GM19351 (cell line): ENCODE results near the gene DAND5.
A peak's percentile ranks its signal among the peaks of the same experiment; 100 is the strongest.

Experiments
- ATAC-seq: cut with Tn5 transposase; IDR thresholded peaks from one replicate; pipeline ENCODE4 v1.9.1; 2021; ENCODE audit warnings: mild to moderate bottlenecking, moderate library complexity; ENCODE audit not compliant: unreplicated experiment

Gene DAND5, protein sequence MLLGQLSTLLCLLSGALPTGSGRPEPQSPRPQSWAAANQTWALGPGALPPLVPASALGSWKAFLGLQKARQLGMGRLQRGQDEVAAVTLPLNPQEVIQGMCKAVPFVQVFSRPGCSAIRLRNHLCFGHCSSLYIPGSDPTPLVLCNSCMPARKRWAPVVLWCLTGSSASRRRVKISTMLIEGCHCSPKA

DNA sequence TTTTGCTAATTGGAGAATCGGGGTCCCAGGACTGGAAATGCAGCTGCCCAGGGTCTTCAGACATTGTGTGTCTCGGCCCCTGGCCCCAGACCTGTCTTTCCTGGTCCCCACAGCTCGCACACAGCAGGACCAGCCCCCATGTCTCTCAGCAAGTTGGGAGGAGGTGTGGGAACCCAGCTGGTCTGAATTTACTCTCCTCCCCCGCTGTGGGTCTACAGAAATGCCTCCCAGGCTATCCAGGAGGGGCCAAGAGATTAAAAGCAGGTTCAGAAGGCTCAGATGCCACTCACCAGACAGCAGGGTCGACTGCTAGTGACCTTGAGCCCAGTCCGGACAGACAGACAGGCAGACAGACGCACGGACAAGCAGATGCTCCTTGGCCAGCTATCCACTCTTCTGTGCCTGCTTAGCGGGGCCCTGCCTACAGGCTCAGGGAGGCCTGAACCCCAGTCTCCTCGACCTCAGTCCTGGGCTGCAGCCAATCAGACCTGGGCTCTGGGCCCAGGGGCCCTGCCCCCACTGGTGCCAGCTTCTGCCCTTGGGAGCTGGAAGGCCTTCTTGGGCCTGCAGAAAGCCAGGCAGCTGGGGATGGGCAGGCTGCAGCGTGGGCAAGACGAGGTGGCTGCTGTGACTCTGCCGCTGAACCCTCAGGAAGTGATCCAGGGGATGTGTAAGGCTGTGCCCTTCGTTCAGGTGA lies at the start of gene DAND5:
DAND5 (plus strand) TSS at position 285 of the 697 bp plus-strand sequence; CDS start at position 370, 85 bp downstream.
- ATAC-seq, result no peak

DNA sequence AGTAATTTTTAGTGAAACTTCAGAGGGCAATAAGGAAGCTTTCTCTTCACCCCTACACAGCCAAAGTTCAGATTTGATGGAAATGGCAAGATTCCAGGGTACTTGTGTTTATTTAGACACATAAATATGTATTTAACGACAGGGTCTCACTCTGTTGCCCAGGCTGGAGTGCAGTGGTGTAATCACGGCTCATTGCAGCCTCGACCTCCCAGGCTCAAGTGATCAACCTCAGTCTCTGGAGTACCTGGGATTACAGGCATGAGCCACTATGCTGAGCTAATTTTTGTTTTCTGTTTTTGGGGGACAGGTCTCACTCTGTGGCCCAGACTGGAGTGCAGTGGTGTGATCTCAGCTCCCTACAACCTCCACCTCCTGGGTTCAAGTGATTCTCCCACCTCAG lies 48.3 kb upstream of the DAND5 start:
- ATAC-seq, result no peak

DNA sequence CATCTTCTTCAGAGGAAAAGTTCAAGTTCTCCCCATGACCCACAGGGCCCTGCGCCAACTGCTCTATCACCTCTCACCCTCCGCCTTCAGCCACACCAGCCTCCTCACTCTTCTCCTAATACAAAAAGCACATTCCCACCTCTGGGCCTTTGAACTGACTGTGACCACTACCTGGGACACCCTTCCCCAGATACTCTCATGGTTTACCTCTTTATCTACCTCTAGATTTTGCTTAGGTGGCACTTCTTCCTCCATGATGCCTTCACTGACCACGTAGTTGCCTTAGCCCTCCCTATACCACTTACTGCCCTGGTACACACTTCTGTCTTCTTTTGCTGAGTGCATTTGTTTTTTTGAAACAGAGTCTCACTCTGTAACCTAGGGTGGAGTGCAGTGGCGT lies 46.4 kb upstream of the DAND5 start:
- ATAC-seq, result no peak

DNA sequence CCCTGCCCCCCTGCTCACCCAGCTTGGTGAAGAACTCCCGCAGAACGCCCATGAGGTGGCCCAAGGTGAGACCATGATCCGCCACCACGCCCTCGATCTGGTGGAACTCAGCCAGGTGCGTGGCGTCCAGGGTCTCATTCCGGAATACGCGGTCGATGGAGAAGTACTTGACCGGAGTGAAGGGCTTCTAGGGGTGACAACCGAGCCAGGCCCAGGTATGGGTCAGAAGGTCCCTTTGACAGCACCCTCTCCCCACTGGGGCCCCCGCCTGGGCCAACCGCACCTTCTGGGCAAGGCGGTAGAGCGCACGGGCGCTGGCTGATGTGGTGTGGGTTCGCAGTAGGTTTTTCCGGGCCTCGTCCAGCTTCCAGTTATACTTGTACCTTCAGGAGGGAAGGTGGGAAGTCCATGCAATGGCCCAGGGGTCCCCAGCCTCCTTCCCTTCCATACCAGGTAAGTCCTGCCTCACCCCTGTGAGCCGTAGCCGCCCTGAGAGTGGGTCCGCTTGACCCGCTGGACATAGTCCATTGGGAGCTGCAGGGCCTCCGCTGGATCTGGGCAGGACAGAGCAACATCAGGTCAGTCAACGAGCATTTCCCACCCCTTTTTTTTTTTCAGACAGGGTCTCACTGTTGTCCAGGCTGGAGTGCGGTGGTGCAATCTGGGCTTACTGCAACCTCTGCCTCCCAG lies 44.6 kb upstream of the DAND5 start:
- no peak for ATAC-seq

DNA sequence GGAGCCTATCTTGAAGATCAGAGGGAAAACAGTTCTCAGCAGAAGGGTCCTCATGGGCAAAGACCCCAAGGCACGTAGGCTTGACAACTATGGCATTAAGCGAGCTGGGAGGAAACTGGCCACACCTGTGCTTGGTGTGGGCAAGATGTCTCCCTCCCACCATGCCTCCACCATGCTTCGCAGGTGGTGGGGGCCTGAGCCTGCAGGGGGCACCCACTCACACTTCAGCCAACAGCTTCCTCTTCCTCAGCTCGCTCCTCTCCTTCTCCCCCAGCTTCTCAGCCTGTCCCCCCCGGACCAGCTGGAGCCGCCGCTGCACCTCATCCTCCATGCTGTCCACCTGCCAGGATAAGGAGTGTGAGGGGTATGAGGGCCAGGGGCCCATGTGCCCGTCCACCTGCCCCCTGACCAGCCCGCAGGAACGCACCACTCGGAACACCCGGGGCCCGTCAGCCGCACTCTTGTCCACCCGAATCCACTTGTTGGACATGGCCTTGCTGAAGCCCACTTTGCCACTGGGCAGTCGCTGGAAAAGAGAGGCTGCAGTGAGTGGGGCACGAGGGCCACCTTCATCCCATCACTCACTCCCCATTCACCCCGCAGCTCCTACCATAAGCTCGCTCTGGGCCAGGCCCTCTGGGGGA lies 39.3 kb upstream of the DAND5 start:
- no peak for ATAC-seq

DNA sequence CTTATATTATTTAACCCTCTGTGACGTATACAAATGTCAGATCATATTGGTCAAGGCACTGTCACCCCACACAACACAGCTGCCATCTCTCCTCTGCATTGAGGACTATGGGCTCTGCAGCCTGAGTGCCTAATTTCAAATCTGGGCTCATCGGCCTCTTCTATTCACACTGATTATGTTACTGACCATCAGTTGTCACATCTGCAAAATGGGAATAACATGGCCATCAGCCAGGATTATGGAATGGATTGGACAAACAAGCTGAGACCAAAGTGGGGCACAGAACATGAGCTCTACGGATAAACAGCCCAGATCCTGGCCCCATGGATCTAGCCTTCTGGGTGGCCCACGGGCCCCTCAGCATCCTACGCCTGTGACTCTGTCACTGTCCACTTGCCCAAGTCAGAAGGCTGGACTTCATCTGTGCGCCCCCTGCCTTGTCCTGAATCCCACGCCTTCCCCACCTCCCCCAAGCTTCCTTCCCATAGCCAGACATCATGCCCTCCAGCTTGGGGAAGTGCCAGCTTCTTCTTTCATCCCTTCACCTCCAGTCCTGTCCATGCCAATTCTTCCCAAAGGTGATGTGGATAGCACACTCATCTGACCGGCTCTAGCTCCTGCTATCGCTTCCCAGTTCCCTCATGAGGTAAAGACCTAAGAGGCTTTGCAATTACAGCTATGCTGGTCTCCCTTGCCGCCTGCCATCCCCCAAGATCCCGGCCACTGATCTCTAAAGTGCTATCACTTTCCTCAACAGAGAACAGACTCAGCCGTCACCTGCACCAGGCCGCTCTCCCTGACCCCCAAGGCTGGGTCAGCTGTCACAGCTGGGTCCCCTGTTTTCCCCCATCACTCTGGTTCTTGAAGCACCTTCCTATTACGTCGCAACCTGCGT lies 36.7 kb upstream of the DAND5 start:
- no peak for ATAC-seq

DNA sequence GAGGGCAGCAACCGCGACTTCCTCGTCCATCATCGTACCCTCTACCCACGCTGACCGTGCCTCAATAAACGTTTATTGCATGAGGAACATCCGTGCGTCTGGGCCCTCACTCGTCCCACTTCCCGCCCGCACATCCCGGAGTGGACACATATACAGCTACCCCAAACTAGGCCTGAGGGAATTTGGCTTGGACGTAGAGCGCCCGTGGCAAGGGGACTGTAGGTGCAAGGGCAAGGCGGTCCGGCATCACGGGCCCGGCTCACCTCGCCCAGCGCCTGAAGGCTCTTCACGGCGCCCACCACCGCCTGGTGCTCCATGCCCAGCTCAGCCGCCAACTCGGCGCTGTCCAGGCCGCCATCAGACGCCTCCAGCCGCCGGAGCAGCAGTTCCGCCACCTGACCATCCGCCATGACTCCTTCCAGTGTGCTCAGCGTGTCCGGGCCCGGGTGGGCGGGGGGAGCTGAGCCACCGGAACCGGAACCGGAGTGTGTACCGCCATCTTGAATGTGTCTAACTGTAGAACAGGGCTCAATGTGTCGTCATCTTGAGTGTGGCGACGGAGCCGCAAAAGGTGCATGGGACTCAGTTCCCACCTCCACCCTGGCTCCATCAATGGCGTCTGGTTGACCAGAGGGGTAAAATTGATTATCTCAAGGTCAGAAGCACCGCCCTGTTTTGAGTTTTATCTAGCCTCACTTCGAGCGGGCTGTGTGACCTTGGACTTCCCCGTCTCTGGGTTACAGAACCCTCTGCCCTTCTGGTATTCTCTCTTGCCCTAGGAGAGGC lies 35.9 kb upstream of the DAND5 start, which contains the start of gene FARSA:
FARSA (minus strand) TSS at position 425 of the 786 bp plus-strand sequence; CDS start at position 410, 15 bp downstream.
- ATAC-seq, result peak; percentile 49

DNA sequence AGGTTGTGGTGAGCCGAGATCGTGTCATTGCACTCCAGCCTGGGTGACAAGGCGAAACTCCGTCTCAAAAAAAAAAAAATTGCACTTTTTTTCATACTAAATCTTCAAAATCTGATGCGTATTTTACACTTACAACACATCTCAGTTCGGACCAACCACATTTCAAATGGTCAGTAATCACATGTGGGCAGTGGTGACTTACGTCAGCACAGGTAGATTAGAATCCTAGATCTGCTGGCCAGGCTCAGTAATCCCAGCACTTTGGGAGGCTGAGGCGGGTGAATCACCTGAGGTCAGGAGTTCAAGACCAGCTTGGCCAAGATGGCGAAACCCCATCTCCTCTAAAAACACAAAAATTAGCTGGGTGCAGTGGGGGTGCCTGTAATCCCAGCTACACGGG lies 34.3 kb upstream of the DAND5 start:
- no peak for ATAC-seq

DNA sequence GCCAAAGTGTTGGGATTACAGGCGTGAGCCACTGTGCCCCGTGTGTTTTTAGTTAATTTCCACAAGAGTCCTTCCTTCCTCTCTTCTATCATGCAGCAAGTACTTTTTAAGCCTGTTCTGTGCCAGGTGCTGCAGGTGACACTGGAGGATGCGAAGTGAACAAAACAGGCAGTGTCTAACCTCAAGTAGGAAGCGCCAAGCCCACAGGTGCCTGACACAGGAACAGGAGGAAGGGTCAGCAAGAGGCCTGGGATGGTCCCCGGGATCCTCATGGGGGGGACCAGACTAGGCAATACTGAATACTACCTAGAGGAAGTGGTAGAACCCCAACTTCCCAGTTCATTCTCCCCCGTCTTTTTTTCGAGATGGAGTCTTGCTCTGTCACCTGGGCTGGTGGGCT lies 32.8 kb upstream of the DAND5 start:
- no peak for ATAC-seq

DNA sequence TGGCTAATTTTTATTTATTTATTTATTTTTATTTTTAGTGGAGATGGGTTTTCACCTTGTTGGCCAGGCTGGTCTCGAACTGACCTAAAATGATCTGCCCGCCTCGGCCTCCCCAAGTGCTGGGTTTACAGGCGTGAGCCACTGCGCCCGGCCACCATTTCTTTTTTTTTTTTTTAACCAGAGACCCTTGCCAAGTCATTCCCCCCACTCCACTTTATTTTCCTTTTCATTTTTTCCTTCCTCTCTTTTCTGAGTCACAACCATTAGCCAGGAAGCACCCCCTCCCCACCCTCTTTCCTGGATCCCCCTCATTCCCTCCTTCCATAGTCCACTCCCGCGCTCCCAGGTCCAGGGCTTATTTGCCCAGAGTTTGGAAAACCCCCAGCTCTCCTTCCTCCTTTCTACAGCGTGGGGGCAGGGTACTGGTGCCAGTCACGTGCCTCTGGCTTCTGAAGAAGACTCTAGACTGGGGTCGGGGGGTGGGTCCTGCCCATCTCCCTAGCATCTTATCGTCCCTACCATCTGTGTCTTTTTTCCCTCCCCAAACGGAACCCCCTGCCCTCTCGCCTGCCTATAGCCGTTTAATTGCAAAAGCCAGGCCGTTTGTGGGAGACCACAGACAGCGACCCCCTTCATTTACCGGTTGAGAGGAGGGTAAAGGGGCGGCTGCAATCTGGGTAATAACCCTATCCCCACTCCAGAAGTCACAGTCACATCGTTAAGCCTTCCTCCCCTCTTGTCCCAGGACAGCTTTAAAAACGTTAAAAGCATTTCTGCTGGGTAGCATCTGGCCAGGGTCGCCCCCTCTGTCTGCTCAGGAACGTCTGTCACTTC lies 32.1 kb upstream of the DAND5 start:
- no peak for ATAC-seq

DNA sequence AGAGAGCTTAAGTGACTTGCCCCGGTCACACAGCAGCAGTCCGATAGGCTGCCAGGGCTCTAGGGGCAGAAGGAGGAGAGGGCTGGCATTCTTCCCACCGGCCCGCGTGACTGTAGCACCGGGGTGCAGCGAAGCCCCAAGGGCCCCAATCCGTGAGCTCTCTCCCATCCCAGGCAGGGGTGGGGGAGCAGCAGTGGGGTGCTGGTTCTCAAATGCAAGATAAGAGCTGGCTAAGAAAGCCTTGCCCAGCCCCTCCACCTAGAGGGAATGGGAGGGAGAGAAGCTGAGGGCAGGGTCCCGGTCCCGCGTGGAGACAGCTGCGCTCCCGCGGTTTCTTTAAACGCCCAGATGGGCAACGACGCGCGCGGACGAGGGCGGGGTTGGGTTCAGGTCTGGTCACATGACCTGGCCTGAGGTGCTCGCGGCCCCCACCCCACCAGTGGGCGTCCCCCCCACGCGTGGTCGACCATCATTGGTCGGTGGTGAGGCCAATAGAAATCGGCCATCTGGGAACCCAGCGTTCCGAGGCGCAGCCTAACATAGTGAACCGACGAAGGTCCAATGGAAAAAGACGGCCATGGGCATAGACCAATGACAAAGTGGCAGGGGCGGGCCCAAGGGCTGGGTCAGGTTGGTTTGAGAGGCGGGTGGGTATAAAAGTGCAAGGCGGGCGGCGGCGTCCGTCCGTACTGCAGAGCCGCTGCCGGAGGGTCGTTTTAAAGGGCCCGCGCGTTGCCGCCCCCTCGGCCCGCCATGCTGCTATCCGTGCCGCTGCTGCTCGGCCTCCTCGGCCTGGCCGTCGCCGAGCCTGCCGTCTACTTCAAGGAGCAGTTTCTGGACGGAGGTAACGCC lies 31.2 kb upstream of the DAND5 start, which contains the start of gene CALR:
CALR (plus strand) TSS at position 683 of the 852 bp plus-strand sequence; CDS start at position 754, 71 bp downstream.
- peak; percentile 84 for ATAC-seq

DNA sequence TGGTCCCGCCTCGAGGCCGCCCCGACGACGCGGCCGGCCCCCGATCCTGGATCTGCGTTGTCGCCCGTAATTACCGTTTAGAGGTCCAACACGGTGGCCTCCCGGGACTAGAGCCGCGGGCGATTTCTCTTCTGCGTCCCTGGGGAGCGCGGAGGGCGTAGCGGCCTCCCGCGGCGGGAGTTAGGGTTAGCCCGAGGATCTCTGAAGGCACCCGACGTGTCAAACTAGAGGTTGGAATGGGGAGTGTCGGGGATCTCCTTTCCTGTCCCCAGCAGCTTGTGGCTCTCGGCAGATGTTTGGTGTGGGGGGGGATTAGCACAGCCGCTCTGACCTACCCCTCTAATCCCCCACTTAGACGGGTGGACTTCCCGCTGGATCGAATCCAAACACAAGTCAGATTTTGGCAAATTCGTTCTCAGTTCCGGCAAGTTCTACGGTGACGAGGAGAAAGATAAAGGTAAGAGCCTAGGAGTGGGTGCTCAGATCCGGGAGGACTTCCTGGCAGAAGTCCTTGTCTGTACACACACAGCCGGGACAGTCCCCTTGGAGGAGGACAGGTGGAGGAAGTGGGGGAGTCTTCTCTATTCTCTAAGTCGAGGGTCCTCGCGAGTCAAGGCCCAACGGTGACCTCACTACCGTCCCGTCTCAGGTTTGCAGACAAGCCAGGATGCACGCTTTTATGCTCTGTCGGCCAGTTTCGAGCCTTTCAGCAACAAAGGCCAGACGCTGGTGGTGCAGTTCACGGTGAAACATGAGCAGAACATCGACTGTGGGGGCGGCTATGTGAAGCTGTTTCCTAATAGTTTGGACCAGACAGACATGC lies 30.4 kb upstream of the DAND5 start:
- ATAC-seq, result no peak

DNA sequence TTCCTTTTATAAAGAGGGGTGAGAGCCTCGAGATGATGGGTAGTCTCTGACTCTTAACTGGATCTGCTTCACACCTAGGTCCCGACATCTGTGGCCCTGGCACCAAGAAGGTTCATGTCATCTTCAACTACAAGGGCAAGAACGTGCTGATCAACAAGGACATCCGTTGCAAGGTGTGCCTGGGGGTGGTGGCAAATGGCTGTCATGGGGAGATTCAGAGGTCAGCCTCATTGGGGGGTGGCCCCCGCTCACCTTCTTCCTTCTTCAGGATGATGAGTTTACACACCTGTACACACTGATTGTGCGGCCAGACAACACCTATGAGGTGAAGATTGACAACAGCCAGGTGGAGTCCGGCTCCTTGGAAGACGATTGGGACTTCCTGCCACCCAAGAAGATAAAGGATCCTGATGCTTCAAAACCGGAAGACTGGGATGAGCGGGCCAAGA lies 29.4 kb upstream of the DAND5 start:
- no peak for ATAC-seq

DNA sequence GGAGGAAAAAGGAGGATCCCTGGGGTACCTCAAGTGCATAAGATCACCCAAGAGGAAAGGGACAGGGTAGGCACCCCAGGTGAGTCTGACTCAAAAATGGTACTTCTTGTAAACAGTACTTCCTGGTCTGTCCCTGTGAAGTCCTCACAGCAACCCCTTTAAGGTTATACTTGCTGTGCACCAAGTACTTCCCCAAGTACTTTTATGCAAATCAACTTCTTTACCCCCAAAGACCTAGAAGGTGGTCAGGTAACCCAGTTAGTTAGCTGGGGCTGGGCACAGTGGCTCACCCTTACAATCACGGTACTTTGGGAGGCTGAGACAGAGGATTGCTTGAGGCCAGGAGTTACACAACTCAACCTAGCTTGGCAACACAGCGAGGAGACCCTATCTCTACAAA lies 28.5 kb upstream of the DAND5 start:
- no peak for ATAC-seq

DNA sequence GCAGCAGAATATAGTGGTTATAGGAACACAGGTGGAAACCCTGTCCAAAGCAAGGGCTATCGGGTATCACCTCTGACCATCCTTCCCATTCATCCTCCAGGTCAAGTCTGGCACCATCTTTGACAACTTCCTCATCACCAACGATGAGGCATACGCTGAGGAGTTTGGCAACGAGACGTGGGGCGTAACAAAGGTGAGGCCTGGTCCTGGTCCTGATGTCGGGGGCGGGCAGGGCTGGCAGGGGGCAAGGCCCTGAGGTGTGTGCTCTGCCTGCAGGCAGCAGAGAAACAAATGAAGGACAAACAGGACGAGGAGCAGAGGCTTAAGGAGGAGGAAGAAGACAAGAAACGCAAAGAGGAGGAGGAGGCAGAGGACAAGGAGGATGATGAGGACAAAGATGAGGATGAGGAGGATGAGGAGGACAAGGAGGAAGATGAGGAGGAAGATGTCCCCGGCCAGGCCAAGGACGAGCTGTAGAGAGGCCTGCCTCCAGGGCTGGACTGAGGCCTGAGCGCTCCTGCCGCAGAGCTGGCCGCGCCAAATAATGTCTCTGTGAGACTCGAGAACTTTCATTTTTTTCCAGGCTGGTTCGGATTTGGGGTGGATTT lies 25.8 kb upstream of the DAND5 start:
- ATAC-seq, result no peak

DNA sequence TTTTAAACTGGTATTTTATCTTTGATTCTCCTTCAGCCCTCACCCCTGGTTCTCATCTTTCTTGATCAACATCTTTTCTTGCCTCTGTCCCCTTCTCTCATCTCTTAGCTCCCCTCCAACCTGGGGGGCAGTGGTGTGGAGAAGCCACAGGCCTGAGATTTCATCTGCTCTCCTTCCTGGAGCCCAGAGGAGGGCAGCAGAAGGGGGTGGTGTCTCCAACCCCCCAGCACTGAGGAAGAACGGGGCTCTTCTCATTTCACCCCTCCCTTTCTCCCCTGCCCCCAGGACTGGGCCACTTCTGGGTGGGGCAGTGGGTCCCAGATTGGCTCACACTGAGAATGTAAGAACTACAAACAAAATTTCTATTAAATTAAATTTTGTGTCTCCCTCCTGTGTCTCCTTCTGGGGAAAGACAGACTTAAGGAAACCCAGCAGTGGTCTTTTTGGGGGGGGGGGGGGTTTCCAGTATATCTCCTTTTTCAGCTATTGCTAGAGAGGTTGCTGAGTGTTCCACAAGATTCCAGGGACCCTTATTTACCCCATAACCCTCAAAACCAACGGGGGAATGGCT lies 25.2 kb upstream of the DAND5 start:
- ATAC-seq, result no peak
